Loucy (cell line): ENCODE results near the gene TLE5.
"Not testable (repeated sequence)": the region's sequence is repeated elsewhere in the genome, so short reads cannot be mapped to it uniquely, and the experiment has no call there.

ENCODE experiments used
- H2AFZ ChIP-seq: fragments of 200-600 bp; sonication (generic); 2 replicates; pipeline ENCODE4 v1.6.0; 2016; ENCODE audit warnings: antibody characterized with exemption, mild to moderate bottlenecking, low read length, moderate library complexity
- H3F3A ChIP-seq: fragments of 200-600 bp; 2 replicates; pipeline ENCODE4 v1.6.0; 2016; ENCODE audit warnings: antibody characterized with exemption, low read depth, mild to moderate bottlenecking
- H3K27me3 ChIP-seq: fragments of 200-600 bp; sonication (generic); 2 replicates; pipeline ENCODE4 v1.6.1; 2014; ENCODE audit warnings: low read length, mild to moderate bottlenecking; ENCODE audit not compliant: insufficient read depth, poor library complexity, severe bottlenecking
- H3K36me3 ChIP-seq: fragments of 200-600 bp; sonication (generic); 2 replicates; pipeline ENCODE4 v1.6.1; 2016; ENCODE audit warnings: low read length; ENCODE audit not compliant: insufficient read depth
- H3K4me1 ChIP-seq: fragments of 200-600 bp; sonication (generic); 2 replicates; pipeline ENCODE4 v1.5.1; 2014; ENCODE audit warnings: low read length, mild to moderate bottlenecking; ENCODE audit not compliant: insufficient read depth, poor library complexity, severe bottlenecking
- H3K4me2 ChIP-seq: fragments of 200-600 bp; sonication (generic); 2 replicates; pipeline ENCODE4 v1.6.0; 2014; ENCODE audit warnings: antibody characterized with exemption, low read length, low read depth, mild to moderate bottlenecking; ENCODE audit not compliant: poor library complexity, severe bottlenecking
- H3K4me3 ChIP-seq: fragments of 200-600 bp; sonication (generic); 2 replicates; pipeline ENCODE4 v1.5.1; 2014; ENCODE audit warnings: low read length, mild to moderate bottlenecking, mixed read lengths; ENCODE audit not compliant: poor library complexity, severe bottlenecking
- H3K79me2 ChIP-seq: fragments of 200-600 bp; sonication (generic); 2 replicates; pipeline ENCODE4 v1.6.1; 2014; ENCODE audit warnings: low read length; ENCODE audit not compliant: insufficient read depth
- H3K9ac ChIP-seq: fragments of 200-600 bp; sonication (generic); 2 replicates; pipeline ENCODE4 v1.6.0; 2014; ENCODE audit warnings: mild to moderate bottlenecking, low read depth, low read length, moderate library complexity; ENCODE audit not compliant: poor library complexity, severe bottlenecking
- H3K9me2 ChIP-seq: fragments of 200-600 bp; sonication (generic); replicated peaks from 2 replicates; pipeline ENCODE4 v1.6.1; 2016; ENCODE audit warnings: low read depth, low read length, mixed read lengths
- H3K9me3 ChIP-seq: fragments of 200-600 bp; sonication (generic); 2 replicates; pipeline ENCODE4 v1.6.1; 2014; ENCODE audit warnings: mild to moderate bottlenecking, antibody characterized with exemption, low read length, low read depth; ENCODE audit not compliant: insufficient read depth
- H4K20me1 ChIP-seq: fragments of 200-600 bp; sonication (generic); 2 replicates; pipeline ENCODE4 v1.6.0; 2014; ENCODE audit warnings: antibody characterized with exemption, low read length, mild to moderate bottlenecking; ENCODE audit not compliant: insufficient read depth, poor library complexity, severe bottlenecking
- CTCF ChIP-seq: fragments of 200-600 bp; sonication (generic); conservative IDR thresholded peaks from 2 replicates; pipeline ENCODE4 v1.5.1; 2014; ENCODE audit warnings: mild to moderate bottlenecking, antibody characterized with exemption, low read length
- EZH2phosphoT487 ChIP-seq: fragments of 200-600 bp; IDR thresholded peaks from 2 replicates; pipeline ENCODE4 v1.6.1; 2018; ENCODE audit warnings: antibody characterized with exemption, mild to moderate bottlenecking, moderate library complexity, borderline replicate concordance

Gene TLE5

GRCh38 chr19:3054265-3054971, 7.9 kb downstream of the TLE5 start:
- H3K4me3 ChIP-seq, result no peak overlapping the region
- no peaks in the 10 kb centered on the region for H3K27me3 ChIP-seq
- H3K9me3 ChIP-seq, result no peaks in the 10 kb centered on the region
- H3K36me3 ChIP-seq, result peaks cover 55% of the 10 kb centered on the region; the same call in 1 of the 2 replicates
- no peaks in the 10 kb centered on the region for H3K9me2 ChIP-seq
- TF ChIP-seq EZH2phosphoT487, result no peak
- no peak for TF ChIP-seq CTCF
- no peak overlapping the region for H3K4me2 ChIP-seq
- H3F3A ChIP-seq, result no peaks in the 10 kb centered on the region; the same call in 1 of the 2 replicates
- H3K4me1 ChIP-seq, result no peaks in the 10 kb centered on the region
- H2AFZ ChIP-seq, result no peak overlapping the region
- H3K9ac ChIP-seq, result no peak overlapping the region
- peaks cover 33% of the 10 kb centered on the region for H3K79me2 ChIP-seq
- peaks cover 47% of the 10 kb centered on the region for H4K20me1 ChIP-seq

GRCh38 chr19:3053780-3054179, 8.5 kb downstream of the TLE5 start:
- H3F3A ChIP-seq, result no peaks in the 10 kb centered on the region; the same call in 1 of the 2 replicates
- peaks cover 41% of the 10 kb centered on the region for H4K20me1 ChIP-seq
- no peaks in the 10 kb centered on the region for H3K9me2 ChIP-seq
- no peak overlapping the region for H2AFZ ChIP-seq
- no peak overlapping the region for H3K9ac ChIP-seq
- TF ChIP-seq CTCF, result no peak
- no peak for TF ChIP-seq EZH2phosphoT487
- no peak overlapping the region for H3K4me3 ChIP-seq
- H3K4me1 ChIP-seq, result no peaks in the 10 kb centered on the region
- H3K4me2 ChIP-seq, result no peak overlapping the region
- H3K79me2 ChIP-seq, result peaks cover 26% of the 10 kb centered on the region
- H3K27me3 ChIP-seq, result no peaks in the 10 kb centered on the region
- peaks cover 50% of the 10 kb centered on the region; the same call in 1 of the 2 replicates for H3K36me3 ChIP-seq
- no peaks in the 10 kb centered on the region for H3K9me3 ChIP-seq

- peaks cover 21% of the 10 kb centered on the region; the same call in 1 of the 2 replicates for H3K79me2 ChIP-seq
- H3K9ac ChIP-seq, result no peak overlapping the region
- no peaks in the 10 kb centered on the region for H3K9me3 ChIP-seq
- peaks cover 35% of the 10 kb centered on the region for H4K20me1 ChIP-seq
- H3F3A ChIP-seq, result no peaks in the 10 kb centered on the region; the same call in 1 of the 2 replicates
- H3K4me2 ChIP-seq, result no peak overlapping the region
- H3K36me3 ChIP-seq, result peaks cover 44% of the 10 kb centered on the region; the same call in 1 of the 2 replicates
- H3K9me2 ChIP-seq, result no peaks in the 10 kb centered on the region
- no peak overlapping the region for H3K4me3 ChIP-seq
- H3K4me1 ChIP-seq, result no peaks in the 10 kb centered on the region
- H2AFZ ChIP-seq, result no peak overlapping the region
- TF ChIP-seq CTCF, result no peak
- TF ChIP-seq EZH2phosphoT487, result no peak
- H3K27me3 ChIP-seq, result no peaks in the 10 kb centered on the region
These were observed 9.1 kb downstream of the TLE5 start for GRCh38 chr19:3053218-3053621.

- H3K4me2 ChIP-seq, H3K27me3 ChIP-seq, H3K9me3 ChIP-seq, H3K79me2 ChIP-seq, H3K4me1 ChIP-seq, H2AFZ ChIP-seq, H4K20me1 ChIP-seq, H3K9ac ChIP-seq, H3F3A ChIP-seq, H3K4me3 ChIP-seq, H3K9me2 ChIP-seq: not testable (repeated sequence)
- peaks cover 18% of the 10 kb centered on the region; the same call in 1 of the 2 replicates for H3K36me3 ChIP-seq
These were observed 12.3 kb downstream of the TLE5 start for GRCh38 chr19:3050016-3050415.
